GM19043 (cell line): Measurements from ENCODE around the gene SPINT1.
"Not testable (repeated sequence)": the region's sequence is repeated elsewhere in the genome, so short reads cannot be mapped to it uniquely, and the experiment has no call there.

Source experiments
- ATAC-seq: cut with Tn5 transposase; IDR thresholded peaks from one replicate; pipeline ENCODE4 v1.9.1; 2021; ENCODE audit warnings: low read depth; ENCODE audit not compliant: unreplicated experiment

The SPINT1 gene

DNA sequence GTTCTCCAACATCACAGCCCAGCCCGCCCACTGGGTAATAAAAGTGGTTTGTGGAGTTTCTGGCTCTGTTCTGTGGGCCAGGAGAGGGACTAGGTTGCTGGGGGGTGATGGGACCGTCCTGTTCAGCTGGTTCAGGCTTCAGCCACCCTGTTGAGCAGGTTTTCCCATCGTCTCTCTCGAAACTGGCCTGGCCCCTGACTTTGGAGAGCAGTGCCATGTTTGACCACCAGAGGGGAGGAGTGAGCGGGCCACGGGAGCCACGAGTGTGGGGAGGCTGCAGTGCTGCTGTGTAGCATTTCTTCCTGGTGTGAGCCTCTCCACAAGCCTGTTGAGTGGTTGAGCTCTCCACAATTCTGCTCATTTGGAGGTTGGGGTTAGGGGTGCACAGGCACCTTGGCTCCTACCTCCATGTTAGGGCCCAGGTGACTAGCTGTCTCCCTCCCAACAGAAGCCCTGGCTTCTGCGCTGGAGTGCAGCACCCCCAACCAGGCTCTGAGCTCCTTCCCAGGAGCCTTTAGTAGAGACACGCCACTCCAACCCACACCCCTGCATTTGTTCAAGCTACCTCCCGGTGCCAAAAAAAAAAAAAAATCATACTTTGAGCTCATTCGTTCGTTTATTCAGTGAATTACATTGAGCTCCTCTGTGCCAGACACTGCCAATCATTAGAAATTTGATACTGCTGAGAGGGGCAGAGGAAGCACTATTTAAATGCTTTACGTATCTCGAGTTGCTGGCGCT, 13.9 kb downstream of the SPINT1 start:
- no peak for ATAC-seq

DNA sequence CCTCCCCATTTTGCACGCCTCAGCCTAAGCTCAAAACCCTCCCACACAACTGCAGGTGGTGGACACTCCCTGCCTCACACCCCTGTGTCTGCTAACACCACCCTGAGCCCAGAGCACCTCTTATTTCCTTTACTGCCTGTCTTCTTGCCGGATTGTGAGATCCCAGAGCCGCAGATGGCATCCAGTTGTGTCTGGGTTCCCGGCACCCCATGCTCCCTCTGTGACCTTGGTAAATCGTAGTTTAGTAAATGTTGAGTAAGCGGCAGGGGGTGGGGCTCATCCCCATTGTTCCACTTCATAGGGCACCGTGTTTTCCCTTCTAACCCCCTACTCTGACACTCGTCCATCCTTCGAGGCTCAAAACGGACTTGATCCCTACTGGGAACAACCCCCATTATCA, 14.9 kb downstream of the SPINT1 start:
- ATAC-seq = no peak

DNA sequence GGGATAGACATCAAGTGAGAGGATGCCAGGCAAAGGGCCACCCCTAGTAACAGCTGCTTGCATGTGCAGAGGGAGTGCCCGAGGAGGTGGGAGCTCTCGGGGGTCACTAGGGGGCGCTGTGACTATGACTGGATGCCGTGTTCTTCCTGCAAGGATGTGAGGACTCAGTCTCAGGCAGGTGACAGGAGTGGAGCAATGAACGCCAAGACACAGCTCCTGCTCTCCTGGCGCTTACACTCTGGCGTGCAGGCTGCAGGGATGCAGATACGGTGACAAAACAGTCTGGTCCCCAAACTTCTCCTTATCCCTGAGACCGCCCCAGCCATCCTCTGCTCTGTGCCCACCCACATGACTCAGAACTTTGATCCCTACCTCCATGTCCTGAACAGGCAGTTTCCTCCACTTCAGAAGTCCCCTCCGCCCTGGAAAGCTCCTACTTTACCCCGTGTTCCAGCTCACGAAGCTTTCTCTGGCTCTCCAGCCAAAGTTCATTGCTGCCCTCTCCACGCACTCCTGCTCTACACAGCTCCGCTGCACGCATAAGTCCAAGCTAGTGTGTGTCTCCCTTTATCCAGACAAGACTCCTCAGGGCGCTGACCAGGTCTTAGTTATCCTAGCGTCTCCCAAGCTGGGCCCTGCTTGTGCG, 15.5 kb downstream of the SPINT1 start:
- no peak for ATAC-seq

DNA sequence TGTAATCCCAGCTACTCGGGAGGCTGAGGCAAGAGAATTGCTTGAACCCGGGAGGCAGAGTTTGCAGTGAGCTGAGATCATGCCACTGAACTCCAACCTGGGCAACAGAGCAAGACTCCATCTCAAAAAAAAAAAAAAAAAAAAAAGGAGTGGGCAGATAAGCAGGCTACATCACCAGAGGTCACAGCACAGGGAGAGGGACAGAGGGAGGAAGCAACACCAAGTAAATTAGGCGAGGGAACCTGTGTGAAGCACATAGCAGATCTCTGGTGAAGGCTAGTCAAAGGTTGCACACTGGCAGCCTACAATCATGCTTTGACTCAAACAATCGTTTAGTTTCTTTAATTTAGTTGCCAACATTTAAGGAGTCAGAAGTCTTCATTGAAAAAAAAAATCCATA, 17.3 kb downstream of the SPINT1 start:
- ATAC-seq = not testable (repeated sequence)

DNA sequence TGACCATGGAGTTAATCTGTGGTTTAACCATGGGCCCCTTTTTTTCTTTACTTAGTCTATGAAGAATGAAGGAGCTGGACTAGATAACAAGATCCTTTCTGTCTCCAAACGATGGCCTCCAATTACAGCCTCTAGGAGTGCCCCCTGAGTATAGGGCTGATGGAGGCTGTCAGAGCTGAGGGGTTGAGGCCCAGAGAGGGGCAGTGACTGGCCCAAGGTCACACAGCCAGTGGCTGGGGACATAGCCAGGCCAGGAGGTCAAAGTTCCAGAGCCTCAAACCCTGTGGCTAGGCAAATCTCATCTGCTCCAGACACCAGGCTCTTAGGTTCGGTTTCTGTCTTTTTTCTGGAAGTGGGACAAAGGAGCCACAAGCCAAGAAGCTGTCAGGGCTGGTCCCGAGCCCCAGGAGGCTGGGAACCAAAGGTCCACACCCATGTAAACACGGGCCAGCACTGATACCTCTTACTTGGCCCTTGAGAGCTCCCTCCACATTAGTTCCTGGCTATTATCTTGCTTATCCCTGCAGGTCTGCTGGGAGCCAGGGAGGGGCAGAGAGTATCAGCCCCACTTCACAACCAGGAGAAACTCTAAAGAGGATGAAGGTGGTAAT, 19.9 kb downstream of the SPINT1 start:
- ATAC-seq = no peak

DNA sequence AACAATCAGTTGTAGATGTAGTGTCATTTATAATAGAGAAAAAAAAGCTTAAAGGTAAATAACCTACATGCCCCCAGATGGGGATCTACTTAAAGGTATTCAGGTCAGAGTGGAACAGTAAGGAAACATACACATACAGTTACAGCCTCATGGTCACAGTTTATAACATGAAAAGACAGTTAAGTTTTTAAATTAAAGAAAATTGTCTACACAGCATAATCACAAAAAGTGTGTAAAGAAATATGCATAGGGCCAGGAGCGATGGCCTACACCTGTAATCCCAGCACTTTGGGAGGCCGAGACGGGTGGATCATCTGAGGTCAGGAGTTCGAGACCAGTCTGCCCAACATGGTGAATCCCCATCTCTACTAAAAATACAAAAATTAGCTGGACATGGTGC, 23.4 kb downstream of the SPINT1 start:
- ATAC-seq = no peak

DNA sequence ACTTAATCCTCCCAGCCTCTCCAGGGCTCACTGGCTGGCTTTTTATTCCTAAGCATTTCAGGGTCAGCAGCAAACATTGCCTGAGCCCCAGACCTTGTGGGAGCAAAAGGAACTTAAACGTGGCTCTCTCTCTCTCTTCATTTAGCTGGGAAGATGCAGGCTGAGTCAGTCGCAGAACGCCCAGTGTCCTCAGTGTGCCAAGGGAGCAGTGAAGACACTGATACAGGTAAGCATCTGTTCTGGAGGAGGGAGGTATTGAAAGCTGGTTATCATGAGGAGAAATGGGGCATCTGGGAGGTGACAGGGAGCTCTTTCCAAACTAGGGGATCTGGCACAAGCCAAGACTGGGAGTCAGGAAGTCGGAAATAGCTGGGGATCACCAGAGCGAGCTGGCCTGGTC, 25.8 kb downstream of the SPINT1 start:
- no peak for ATAC-seq

DNA sequence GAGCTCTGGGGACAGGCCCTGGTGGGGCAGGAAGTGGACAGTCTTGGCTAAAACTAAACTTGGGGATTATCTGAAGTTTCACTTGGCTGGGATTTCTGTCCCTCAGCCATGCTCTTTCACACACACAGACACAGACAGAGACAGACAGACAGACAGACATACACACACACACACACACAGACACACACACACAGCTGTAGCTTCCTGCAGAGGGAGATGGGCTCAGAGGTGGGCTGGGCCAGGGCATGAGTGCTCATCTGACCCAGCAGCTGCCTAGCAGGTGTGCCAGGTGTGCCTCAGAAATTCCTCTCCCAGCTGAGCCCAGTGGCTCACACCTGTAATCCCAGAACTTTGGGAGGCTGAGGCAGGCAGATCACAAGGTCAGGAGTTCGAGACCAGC, 26.9 kb downstream of the SPINT1 start:
- ATAC-seq = no peak

DNA sequence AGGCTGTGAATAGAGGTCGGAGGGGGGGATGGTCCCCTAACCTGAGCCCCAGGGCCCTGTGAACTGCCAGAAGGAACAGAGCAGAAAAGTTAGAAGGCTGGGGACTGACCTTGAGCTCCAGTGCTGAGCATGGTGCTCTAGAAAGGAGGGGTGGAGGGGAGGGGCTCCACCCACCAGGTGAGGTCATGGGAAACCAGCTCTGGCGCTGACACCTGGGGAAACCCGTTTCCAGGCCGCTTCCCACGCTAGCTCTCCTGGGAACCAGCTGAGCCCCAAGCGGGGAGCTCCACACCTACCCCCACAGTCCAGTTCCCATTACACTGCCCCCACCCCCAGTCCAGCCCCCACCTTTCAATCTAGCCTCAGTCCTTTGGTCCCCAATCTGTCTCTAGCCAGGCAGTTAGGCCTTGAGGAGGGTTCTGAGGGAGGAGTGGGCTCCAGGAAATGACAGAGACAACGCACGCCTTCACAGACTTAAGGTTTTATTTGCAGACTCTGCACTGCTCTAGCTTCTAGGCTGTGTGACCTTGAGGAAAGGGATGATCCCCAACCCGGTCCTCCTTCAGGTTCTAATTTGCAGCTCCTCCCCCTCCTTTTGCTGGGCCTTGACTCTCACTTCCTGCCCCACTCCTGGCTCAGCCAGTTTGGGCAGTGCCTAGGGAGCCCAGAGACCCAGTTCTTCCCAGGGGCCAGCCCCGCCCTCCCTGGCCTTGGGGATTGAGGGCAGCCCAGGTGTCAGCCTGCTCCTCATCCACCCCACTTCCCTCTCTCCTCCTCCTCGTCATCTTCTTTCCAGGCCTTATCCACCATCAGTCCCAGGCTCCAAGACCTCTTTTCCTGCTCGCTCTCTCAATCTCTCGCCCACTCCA, 28.1 kb downstream of the SPINT1 start:
- no peak for ATAC-seq

DNA sequence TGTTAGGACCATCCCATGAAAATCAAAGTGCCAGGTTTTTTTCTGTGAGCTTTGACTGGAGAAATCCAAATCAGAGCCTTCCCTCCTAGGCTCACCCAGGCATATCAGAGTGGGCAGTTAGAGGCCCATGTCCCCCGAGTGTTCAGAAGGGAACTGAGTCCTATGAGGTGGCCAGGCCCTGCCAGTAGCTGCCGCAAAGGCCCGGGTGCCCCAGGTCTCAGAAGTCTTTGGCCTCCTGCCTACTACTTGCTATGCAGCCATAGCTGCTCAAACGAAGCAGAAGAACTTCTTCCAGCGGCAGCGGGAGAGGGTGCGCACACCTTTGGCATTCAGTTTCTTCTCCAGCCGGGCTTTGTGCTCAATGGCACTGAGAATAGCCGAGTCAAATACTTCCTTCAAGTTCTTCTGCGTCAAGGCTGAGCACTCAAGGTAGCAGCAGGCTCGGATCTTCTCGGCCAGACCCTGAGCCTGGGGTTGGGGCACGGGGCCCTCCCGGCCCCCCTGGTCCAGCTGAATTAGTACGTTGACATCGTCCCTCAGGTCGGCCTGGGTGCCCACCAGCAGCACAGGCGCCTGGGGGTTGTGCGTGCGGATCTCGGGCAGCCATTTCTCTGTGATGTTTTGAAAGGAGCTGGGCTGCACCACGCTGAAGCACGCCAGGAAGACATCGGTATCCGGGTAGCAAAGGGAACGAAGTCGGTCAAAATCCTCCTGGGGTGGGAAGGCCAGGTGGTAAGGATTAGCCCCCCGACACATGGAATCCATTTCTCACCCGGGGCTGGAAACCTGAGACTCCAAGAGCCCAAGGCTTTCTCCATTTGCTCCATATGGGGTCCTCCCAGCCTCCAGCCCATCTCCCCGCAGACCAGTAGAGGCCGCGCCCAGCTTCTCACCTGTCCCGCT, 29.2 kb downstream of the SPINT1 start:
- ATAC-seq = no peak

DNA sequence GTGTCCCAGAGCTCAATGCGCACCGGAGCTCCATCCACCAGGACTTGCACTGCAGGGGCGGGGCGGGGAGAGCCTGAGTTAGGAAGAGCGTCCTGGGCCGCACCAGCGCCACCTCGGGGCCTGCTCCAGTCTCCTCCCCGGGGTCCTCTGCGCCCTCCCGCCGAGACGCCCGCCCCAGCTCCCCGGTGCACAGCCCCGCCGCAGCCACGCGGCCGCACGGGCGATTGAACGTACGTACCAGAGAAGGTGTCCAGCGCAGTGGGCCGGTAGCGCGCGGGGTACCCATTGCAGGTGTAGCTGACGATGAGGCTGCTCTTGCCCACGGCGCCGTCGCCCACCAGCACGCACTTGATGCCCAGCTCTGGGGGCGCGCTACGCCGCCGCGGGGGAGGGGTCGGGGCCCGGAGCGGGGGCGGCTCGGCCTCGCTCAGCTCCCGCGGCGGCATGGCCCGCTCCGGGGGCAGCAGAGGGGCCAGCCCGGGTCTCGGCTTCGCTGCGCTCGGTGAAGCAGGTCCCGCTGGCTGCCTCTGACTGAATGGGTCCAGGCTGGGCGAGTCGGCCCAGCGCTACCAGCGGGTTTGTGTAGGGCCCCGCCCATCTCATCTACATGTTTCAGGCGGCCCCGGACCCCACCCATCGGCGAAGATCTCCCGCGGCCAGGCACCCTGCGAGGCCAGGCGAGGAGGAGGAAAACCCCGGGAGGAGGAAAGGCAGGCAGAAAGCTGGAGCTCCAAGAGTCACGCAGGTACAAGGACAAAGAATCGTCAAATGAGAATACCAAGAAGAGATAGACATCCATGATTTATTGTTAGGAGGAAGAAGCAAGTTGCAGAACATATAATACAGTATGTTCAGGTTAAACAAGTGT, 30.1 kb downstream of the SPINT1 start, which contains the start of gene RHOV:
TSS of gene RHOV (minus strand) at position 541 of the 868 bp plus-strand sequence. CDS start at position 446, 95 bp downstream.
- peak; percentile 51 for ATAC-seq

DNA sequence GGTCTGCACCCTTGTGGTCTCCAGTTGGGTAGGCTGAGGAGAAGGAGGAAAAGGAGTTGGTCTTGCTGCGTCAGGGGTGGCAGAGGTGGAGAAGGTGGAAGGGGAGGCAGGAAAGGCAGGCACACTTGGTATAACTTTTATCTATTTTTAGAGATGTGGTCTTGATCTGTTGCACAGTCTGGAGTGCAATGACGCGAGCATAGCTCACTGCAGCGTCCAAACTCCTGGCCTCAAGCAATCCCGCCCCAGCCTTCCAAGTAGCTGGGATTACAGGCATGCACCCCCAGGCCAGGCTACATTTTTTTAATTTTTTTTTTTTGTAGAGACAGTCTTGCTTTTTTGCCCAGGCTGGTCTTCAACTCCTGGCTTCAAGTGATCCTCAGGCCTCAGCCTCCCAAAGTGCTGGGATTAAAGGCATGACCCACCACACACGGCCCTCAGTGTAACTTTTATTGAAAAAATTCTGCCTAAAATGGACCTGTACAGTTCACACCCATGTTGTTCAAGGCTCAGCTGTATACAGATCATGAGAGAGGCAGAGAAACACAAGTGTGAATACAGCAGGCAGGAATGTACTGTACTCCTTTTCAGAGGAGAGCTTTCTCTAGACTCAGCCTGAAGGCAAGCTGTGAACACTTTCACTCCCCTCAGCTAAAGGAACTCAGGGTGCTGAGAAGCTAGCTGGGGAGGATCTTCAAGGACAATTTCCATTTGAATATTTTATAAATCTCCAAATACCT, 32.3 kb downstream of the SPINT1 start:
- ATAC-seq = no peak

DNA sequence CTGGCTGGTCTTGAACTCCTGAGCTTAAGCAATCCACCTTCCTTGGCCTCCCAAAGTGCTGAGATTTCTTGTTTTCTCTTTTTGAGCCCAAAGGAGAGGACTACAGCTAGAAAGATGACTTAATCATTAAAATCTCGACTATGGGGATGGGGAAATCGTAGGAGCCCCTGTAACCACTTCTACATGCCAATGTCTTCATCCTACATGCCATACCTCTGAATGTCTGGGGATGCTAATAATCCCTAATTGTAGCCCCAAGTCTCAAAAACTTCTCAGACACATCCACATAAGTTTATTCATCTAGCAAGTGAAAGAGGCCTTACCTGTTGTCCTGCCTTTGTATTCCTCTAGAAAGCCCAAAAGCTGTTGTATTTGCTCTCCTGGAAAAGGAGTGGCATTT, 33.8 kb downstream of the SPINT1 start:
- ATAC-seq = no peak

DNA sequence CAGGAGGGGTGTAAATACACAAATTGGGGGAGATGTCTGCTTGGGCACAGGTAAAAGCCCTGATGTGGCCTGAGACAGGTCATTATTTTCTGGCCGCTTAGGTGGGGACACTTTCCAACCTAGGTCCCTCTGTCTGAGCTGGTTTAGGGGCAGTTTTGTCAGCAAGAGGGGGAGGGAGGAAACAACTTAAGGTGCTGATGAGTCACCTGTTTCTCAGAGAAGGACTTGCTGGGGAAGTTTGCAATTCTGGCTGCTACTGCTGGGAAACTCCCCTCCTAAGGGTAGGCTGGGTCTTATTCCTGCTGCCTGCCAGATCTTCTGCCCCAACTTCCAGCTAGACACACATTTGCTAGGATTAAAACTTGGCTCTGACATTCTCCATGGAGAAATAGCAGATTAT, 34.9 kb downstream of the SPINT1 start:
- ATAC-seq = no peak

DNA sequence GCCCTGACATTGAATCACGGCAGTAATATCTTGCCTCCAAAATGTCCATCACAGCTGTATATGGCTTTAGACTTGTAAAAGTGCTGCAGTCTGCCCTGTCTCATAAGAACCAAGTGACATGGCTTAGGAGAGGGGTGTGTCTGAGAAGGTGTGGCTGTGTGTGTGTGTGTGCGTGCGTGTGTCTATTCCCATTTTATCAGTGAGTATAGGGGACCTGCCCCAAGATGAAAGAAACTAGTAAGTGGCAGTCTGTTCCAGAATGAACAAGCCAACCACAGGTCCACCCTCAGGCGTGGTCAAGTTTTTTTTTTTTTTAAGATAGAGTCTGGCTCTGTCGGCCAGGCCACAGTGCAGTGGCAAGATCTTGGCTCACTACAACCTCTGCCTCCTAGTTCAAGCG, 35.8 kb downstream of the SPINT1 start:
- no peak for ATAC-seq

DNA sequence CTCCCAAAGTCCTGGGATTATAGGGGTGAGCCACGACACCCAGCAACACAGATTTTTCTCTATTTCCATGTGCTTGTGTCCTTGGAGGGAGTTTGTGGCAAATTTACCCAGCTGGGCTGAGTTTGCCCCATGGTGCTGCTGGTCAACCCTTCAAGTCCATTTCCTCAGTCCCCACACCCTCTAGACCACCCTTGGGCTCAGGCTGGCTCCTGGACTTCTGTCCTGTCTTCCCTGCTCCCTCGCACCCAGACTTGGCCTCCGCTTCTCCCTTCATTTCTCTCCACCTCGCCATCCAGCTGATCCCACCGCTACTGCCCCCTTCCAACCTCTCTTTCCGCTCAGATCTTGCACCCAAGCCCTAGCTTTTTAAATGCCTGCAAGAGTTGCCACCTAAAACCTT, 37.5 kb downstream of the SPINT1 start:
- no peak for ATAC-seq

DNA sequence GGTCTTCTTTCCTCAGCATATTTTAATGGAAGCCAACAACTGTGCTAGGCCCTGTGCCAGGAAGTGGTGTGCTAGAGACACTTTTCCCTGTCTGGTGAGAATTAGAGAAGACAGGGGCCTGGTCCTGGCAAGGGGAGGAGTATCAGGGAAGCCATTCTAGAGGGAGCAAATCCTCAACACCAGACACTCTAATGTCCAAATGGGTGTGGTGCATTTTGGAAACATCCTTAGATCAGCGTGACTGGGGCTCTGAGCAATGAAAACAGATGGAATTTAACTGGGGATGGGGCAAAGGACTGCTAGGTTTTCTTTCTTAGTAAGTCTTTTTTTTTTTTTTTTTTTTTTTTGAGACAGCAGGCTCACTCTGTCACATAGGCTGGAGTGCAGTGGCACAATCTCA, 42.7 kb downstream of the SPINT1 start:
- no peak for ATAC-seq

DNA sequence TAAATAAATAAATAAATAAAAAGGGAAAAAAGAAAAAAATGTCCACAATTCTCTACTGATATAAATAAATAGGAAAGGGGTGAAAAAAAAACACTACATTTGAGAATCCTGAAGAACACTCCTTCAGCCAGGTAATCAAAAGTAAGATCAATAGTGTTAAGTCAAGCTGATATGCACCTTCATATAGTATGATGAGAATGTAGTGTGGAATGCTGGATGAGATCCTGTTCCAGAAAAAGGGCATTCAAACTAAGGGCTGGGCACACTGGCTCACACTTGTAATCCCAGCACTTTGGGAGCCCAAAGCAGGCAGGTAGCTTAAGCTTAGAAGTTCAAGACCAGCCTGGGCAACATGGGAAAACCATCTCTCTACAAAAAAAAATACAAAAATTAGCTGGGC, 45.3 kb downstream of the SPINT1 start:
- no peak for ATAC-seq
